Activated CD8-positive, alpha-beta memory T cell treated with anti-CD3 and anti-CD28 coated beads, Interleukin-2, amount 50 U/mL, for 24 hours (primary cell): ENCODE data around the gene TRIOBP.
"Not testable (repeated sequence)": the region's sequence is repeated elsewhere in the genome, so short reads cannot be mapped to it uniquely, and the experiment has no call there.

Source experiments
- DNase-seq: peaks from one replicate; pipeline ENCODE4 v3.0.0-alpha.2; 2020; ENCODE audit errors: extremely low read depth

TRIOBP gene

GRCh38 chr22:37696657-37697537 is at the start of gene TRIOBP:
TRIOBP (plus strand) TSS chr22:37697048; CDS start chr22:37701366, 4,318 bp downstream.
- DNase-seq: peak; percentile 70

DNA sequence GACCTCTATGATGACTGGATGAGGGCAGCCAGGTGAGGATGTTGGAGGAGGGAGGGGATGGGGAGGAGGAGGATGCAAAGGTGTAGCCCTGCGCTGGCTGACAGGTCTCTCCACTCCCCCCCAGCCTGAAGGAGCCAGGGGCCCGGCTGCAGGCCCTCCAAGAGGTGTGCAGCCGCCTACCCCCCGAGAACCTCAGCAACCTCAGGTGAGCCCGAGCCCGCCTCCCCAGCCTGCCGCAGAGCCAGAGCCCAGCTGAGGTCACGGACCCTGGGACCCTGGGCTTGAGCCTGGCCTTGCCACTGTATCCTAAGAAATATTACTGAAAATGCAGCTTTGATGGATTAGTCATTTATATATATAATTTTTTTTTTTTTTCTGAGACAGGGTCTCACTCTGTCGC is 49.5 kb upstream of the TRIOBP start:
- no peak for DNase-seq

- DNase-seq: no peak
These were observed 48.9 kb upstream of the TRIOBP start for GRCh38 chr22:37647928-37648327.

GRCh38 chr22:37650463-37651136 is 46.2 kb upstream of the TRIOBP start:
- no peak for DNase-seq

DNA sequence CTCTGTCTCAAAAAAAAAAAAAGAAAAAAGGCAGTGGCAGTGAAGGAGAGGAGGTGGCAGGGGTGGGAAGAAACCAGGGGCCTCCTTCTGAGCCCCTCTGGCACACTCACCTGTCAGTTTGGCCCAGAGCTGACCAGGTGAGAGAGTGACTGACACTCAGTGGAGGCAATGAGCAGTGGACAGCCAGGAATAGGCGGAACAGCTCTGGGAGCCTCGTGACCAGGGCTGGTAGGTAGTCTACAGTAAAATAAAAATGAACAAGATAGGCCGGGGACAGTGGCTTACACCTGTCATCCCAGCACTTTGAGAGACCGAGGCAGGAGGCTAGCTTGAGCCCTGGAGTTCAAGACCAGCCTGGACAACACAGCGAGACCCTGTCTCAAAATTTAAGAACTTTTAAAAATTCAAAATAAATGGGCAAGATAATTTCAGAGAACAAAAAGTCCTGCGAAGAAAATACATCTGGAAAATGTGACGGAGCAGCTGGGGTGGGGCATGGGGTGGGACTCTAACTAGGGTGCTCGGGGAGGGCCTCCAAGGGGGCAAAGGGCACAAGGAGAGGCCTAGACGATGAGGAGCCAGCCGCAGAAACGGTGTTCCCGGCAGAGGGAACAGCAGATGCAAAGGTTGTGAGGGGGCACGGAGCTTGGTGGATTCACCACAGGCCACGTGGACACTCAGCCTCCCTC is 42.1 kb upstream of the TRIOBP start:
- no peak for DNase-seq

DNA sequence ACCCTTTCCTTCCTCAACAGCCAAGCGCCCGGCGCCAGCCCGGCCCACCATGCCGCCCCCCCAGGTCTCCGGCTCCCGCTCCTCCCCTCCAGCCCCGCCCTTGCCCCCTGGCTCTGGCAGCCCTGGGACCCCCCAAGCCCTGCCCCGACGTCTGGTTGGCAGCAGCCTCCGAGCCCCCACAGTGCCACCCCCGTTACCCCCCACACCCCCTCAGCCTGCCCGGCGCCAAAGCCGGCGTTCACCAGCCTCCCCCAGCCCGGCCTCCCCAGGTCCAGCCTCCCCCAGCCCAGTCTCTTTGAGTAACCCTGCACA is 41.6 kb upstream of the TRIOBP start:
- no peak for DNase-seq

DNA sequence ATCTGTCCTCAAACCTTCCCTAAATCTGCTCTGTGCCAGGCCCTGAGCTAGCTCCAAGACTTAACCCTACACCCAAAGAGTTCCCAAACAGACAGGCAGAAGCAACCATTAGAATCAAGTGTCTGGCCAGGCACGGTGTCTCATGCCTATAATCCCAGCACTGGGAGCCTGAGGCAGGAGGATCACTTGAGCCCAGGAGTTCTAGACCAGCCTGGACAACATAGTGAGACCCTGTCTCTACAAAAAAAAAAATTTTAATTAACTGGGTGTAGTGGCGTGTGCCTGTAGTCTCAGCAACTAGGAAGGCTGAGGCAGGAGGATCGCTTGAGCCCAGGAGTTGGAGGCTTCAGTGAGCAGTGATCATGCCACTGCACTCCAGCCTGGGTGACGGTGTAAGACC is 40.3 kb upstream of the TRIOBP start:
- not testable (repeated sequence) for DNase-seq

- no peak for DNase-seq
These were observed 39.2 kb upstream of the TRIOBP start for GRCh38 chr22:37657590-37658132.

DNA sequence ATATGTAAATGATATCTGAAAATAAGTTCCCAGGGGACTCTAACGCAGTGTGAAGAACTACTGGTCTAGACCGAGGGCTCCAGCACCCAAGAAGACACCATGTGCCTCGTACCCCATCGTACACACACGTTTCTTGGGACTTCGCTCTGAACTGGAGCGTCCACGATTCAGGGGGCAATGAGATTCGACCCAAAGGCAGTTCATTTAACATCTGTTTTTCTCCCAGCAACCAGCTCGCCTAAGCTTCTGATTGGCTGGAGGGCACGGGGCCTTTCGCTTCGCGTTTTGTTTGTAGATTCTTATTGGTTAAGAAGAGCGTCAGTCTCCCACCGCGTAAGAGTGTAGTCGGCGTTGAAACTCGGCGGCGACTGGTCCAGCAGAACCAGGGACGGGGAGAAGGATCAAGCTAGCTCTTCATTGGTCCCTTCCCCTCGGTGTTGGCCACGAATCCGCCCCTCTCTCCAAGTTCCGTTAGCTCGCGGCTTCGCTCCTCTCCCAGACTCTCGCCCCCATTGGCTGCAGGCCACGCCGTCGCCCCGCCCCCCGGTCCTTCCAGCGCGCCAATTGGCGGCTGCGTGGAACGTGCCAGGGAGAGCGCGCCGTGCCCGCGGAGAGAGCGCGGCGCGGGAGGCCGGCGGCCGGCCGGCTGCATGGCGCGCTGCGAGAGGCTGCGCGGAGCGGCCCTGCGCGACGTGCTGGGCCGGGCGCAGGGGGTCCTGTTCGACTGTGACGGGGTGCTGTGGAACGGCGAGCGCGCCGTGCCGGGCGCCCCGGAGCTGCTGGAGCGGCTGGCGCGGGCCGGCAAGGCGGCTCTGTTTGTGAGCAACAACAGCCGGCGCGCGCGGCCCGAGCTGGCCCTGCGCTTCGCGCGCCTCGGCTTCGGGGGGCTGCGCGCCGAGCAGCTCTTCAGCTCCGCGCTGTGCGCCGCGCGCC is 38.4 kb upstream of the TRIOBP start, which contains the start of gene PDXP:
Gene PDXP (plus strand): TSS at position 591 of the 933 bp plus-strand sequence. CDS start 60 bp downstream, at position 651.
- DNase-seq: peak; percentile 96

DNA sequence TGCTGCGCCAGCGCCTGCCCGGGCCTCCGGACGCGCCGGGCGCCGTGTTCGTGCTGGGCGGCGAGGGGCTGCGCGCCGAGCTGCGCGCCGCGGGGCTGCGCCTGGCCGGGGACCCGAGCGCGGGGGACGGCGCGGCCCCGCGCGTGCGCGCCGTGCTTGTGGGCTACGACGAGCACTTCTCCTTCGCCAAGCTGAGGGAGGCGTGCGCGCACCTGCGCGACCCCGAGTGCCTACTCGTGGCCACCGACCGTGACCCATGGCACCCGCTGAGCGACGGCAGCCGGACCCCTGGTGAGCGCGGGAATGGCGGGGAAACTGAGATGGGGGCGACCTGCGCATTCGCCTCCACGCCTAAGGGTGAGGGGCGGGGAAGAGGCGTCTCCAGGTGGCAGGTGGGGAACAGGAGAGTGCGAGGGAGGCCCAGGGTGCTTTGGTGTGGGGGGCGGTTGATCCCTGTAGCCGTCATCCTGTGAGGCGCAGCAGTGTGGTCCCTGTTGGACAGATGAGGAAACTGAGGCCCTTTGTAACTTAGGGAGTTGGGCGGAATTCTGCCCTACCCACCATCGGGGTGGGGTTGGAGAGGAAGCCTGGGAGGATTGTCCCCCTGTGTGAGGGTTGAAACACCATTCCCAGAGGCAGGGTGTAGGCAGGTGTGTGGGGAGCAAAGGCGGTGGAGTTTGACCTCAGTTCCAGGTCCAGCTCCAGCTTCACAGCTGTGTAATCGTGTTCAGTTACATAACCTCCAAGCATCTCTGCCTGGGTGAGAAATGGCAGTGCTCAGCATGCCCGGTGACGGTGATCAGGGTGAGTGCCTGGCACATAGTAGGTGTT is 37.6 kb upstream of the TRIOBP start:
- DNase-seq: no peak

DNA sequence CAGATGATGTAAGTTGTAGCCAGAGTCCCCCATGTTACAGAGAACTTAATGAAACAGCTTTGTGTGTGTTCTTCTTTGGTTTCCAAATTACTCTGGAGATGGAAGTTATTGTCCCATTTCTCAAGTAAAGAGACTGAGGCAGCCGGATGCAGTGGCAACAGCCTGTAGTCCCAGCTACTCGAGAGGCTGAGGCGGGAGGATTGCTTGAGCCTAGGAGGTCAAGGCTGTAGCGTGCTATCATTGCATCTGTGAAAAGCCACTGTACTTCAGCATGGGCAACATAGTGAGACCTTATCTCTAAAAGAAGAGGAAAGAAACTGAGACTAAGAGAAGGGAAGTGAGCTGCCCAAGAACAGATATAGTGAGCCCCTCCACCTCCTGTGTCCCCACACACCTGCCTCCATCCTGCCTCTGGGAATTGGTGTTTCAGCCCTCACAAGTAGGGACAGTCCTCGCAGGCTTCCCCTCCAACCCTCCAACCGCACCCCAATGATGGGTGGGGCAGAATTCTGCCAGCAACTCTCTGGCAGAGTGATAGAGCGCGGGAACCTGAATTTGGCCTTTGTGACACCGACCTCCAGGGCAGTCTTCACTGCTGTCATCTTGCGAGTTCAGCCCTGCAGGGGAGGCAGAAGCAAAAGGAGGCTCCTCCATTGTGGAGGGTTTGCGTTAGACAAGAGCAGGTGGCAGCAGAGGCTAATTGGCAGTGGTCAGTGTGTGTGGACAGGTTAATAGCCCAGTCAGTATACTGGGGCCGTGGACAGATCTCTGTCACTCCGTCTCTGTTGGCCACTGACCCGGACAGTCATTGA is 36.7 kb upstream of the TRIOBP start:
- no peak for DNase-seq

GRCh38 chr22:37660709-37661045 is 36.2 kb upstream of the TRIOBP start:
- DNase-seq: no peak

DNA sequence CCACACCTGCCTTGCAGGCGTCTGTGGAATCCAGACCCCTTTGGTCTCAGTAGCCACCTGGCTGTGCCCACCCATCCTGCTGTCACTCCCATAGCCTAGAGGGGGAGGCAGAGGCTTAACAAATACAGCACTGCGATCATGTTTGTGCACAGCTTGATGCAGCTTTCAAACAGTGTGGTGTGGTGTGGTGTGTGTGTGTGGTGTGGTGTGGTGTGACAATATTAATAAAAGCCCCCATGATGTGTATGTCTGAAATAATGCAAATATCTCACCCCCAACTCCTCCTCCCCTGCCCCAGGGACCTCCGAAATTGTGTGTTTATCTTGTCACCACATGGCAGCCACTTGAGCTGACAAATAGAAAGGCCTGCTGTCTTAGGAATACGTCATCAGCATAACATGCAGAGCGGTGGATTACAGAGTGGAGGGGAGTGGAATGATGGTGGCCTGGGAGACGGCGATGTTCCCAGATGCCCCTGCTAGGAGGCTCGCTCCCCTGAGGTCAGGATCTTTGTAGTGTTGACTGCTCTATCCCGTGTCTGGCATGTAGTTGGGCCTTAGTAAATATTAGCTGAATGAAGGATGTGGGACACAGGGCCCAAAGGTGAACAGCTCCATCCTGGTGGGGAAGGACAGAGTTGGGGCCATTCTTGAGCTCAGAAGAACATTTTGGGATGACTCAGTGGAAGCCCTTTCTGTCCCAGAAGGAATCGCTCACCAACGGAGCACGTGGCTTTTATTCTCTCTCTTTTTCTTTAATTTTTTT is 35.5 kb upstream of the TRIOBP start:
- no peak for DNase-seq

DNA sequence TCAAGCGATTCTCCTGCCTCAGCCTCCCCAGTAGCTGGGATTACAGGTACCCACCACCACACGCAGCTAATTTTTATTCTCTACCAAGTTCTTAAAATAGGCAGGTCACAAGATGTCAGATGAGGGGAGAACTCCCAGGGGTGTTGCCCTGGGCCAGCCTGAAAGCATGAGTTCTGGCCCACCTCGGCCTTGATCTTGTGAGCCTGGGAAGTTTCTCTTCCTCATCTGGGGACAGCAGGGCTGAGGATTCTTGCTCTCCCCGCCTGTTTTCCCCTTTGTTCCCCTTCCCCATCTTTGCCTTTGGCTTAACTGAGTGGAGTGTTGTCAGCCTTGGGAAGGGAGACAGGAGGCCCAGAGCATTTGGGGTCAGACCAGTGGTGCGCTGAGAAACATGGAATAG is 34.8 kb upstream of the TRIOBP start:
- no peak for DNase-seq

GRCh38 chr22:37663521-37664140 is 33.2 kb upstream of the TRIOBP start:
- DNase-seq: no peak

- no peak for DNase-seq
These were observed 32.4 kb upstream of the TRIOBP start for GRCh38 chr22:37664249-37665101.

DNA sequence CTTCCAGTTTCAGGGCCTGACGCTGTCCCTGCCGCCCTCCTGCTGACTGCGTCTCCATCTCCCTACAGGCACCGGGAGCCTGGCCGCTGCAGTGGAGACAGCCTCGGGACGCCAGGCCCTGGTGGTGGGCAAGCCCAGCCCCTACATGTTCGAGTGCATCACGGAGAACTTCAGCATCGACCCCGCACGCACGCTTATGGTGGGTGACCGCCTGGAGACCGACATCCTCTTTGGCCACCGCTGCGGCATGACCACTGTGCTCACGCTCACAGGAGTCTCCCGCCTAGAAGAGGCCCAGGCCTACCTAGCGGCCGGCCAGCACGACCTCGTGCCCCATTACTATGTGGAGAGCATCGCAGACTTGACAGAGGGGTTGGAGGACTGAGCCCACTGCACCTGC is 31.4 kb upstream of the TRIOBP start:
- DNase-seq: no peak
